Renal pelvis (tissue), 4 donors: ENCODE measurements around the gene HHATL. TPM values are rescaled to one million over a fixed set of nuclear protein-coding genes. Genes with fewer than 3 reads are reported as not detected.

Experiments
- DNase-seq: peaks from one replicate; pipeline ENCODE4 v3.0.0-alpha.2; 2013
- polyA plus RNA-seq, 3 donors: library from polyadenylated mRNA; unstranded; fragments of 120-200 nt; gene quantifications; one replicate each; pipeline ENCODE4 v1.2.1, GENCODE V29; 2013; ENCODE audit not compliant: insufficient read length in 3 of 3

Gene HHATL
- polyA plus RNA-seq, 3 donors = 0.48 to 1.3 (median 0.54) TPM

GRCh38 chr3:42713747-42714146 lies 11.1 kb upstream of the HHATL start:
- DNase-seq = no peak

- no peak for DNase-seq
Observed at GRCh38 chr3:42712688-42713372, 10.2 kb upstream of the HHATL start.

GRCh38 chr3:42712344-42712648 lies 9.7 kb upstream of the HHATL start:
- DNase-seq = no peak

- DNase-seq = no peak
Observed at GRCh38 chr3:42711491-42712343, 9.1 kb upstream of the HHATL start.

- no peak for DNase-seq
Observed at GRCh38 chr3:42710323-42711021, 7.9 kb upstream of the HHATL start.

- no peak for DNase-seq
Observed at GRCh38 chr3:42709621-42710020, 7.0 kb upstream of the HHATL start.

GRCh38 chr3:42708611-42709151 lies 6.1 kb upstream of the HHATL start:
- DNase-seq = no peak

GRCh38 chr3:42707620-42708355 lies 5.2 kb upstream of the HHATL start:
- DNase-seq = no peak

GRCh38 chr3:42706721-42707619 lies 4.4 kb upstream of the HHATL start:
- no peak for DNase-seq

- no peak for DNase-seq
Observed at GRCh38 chr3:42705962-42706585, 3.5 kb upstream of the HHATL start.

- DNase-seq = no peak
Observed at GRCh38 chr3:42705058-42705767, 2.6 kb upstream of the HHATL start.

- no peak for DNase-seq
Observed at GRCh38 chr3:42704136-42704841, 1.7 kb upstream of the HHATL start.

- no peak for DNase-seq
Observed at GRCh38 chr3:42703695-42704025, 1.1 kb upstream of the HHATL start.

- no peak for DNase-seq
Observed at GRCh38 chr3:42702982-42703694, 540 bp upstream of the HHATL start.

GRCh38 chr3:42701371-42702065 lies 1.1 kb downstream of the HHATL start:
- peak; percentile 77 for DNase-seq

GRCh38 chr3:42700366-42701288 lies 2.0 kb downstream of the HHATL start:
- DNase-seq = no peak

GRCh38 chr3:42699511-42699971 lies 3.1 kb downstream of the HHATL start:
- no peak for DNase-seq
